Naive B cell (primary cell): Measurements from ENCODE around the gene FOXN3. TPM values are rescaled to one million over a fixed set of nuclear protein-coding genes. Genes with fewer than 3 reads are reported as not detected.

ENCODE experiments used
- ATAC-seq, 2 donors: fragments of 150-1000 bp; cut with Tn5 transposase; 2 replicates each; pipeline ENCODE4 v1.10.0; 2021; ENCODE audit warnings: low read depth in 2 of 2, mild to moderate bottlenecking in 2 of 2, moderate library complexity in 2 of 2
- DNase-seq: peaks from one replicate; pipeline ENCODE4 v3.0.0; 2022
- H3K27ac Mint-ChIP-seq, 6 donors: one replicate each; pipeline ENCODE4 v1.8.0; 2020 to 2022; ENCODE audit warnings: mild to moderate bottlenecking in 6 of 6, mixed read lengths in 6 of 6, moderate library complexity in 5 of 6, inconsistent platforms in 2 of 6
- H3K27me3 Mint-ChIP-seq, 3 donors: one replicate each; pipeline ENCODE4 v1.8.0; 2021 to 2022; ENCODE audit warnings: mixed read lengths in 3 of 3, mild to moderate bottlenecking in 1 of 3
- H3K36me3 Mint-ChIP-seq, 2 donors: one replicate each; pipeline ENCODE4 v1.8.0; 2020 to 2022; ENCODE audit warnings: mixed read lengths in 2 of 2, inconsistent platforms in 1 of 2, mild to moderate bottlenecking in 1 of 2
- H3K4me1 Mint-ChIP-seq, 3 donors: one replicate each; pipeline ENCODE4 v1.8.0; 2020 to 2022; ENCODE audit warnings: mixed read lengths in 3 of 3, inconsistent platforms in 1 of 3, mild to moderate bottlenecking in 1 of 3, moderate library complexity in 1 of 3
- H3K4me3 Mint-ChIP-seq, 8 donors: one replicate each; pipeline ENCODE4 v1.8.0; 2020 to 2022; ENCODE audit warnings: mild to moderate bottlenecking in 8 of 8, mixed read lengths in 8 of 8, moderate library complexity in 8 of 8, inconsistent platforms in 2 of 8
- H3K9me3 Mint-ChIP-seq, 7 donors: one replicate each; pipeline ENCODE4 v1.8.0; 2020 to 2022; ENCODE audit warnings: mixed read lengths in 7 of 7, mild to moderate bottlenecking in 5 of 7, inconsistent platforms in 2 of 7, moderate library complexity in 1 of 7
- polyA plus RNA-seq, 6 donors: library from polyadenylated mRNA; unstranded; fragments of 300-500 nt; fragmentation: Illumina TruSeq; gene quantifications; one replicate each; pipeline ENCODE4 v1.2.3, GENCODE V29; 2021; ENCODE audit warnings: low read depth in 6 of 6

FOXN3 gene
- polyA plus RNA-seq, 6 donors from 2014 or later, result 47.8 to 77.5 (median 58.7) TPM

- Mint-ChIP-seq H3K27ac (peak overlapping the region; percentile 30 to 95 (median 80)), H3K9me3 (peaks cover 0 to 2% (median 0%) of the 10 kb centered on the region in 7 donors), H3K4me3 (peak overlapping the region in 2 of 8 donors; percentile 10 to 23), H3K27me3 (no peaks in the 10 kb centered on the region), H3K4me1 (peaks cover 45 to 83% (median 53%) of the 10 kb centered on the region in 3 donors), H3K36me3 (no peaks in the 10 kb centered on the region)
- DNase-seq, result no peak
- ATAC-seq, result no peak
Observed at GRCh38 chr14:89370781-89371180, 46.3 kb downstream of the FOXN3 start.

GRCh38 chr14:89370381-89370780 is 46.7 kb downstream of the FOXN3 start:
- Mint-ChIP-seq H3K4me1 (peaks cover 48 to 86% (median 55%) of the 10 kb centered on the region in 3 donors), H3K36me3 (no peaks in the 10 kb centered on the region), H3K27me3 (no peaks in the 10 kb centered on the region), H3K27ac (peak overlapping the region; percentile 30 to 95 (median 80)), H3K9me3 (peaks cover 0 to 2% (median 0%) of the 10 kb centered on the region in 7 donors), H3K4me3 (peak overlapping the region in 2 of 8 donors; percentile 9 to 61)
- no peak for DNase-seq
- no peak for ATAC-seq

- H3K4me1 Mint-ChIP-seq, result peaks cover 56 to 86% (median 62%) of the 10 kb centered on the region in 3 donors
- ATAC-seq (no peak), DNase-seq (no peak)
- peaks cover 0 to 2% (median 0%) of the 10 kb centered on the region in 7 donors for H3K9me3 Mint-ChIP-seq
- H3K27me3 Mint-ChIP-seq, result no peaks in the 10 kb centered on the region
- H3K27ac Mint-ChIP-seq, result peak overlapping the region in 5 of 6 donors; percentile 5 to 95 (median 29)
- peak overlapping the region in 1 of 8 donors; percentile 33 for H3K4me3 Mint-ChIP-seq
- no peaks in the 10 kb centered on the region for H3K36me3 Mint-ChIP-seq
Observed at GRCh38 chr14:89369656-89370055, 47.4 kb downstream of the FOXN3 start.

GRCh38 chr14:89368490-89369477 is 48.2 kb downstream of the FOXN3 start:
- Mint-ChIP-seq H3K27me3 (no peaks in the 10 kb centered on the region), H3K4me1 (peaks cover 60 to 88% (median 65%) of the 10 kb centered on the region in 3 donors), H3K4me3 (peak overlapping the region in 1 of 8 donors; percentile 32), H3K27ac (peak overlapping the region; percentile 60 to 95 (median 86)), H3K36me3 (no peaks in the 10 kb centered on the region), H3K9me3 (no peaks in the 10 kb centered on the region)
- no peak for DNase-seq
- no peak for ATAC-seq

GRCh38 chr14:89367779-89368120 is 49.3 kb downstream of the FOXN3 start:
- H3K4me1 Mint-ChIP-seq, result peaks cover 60 to 88% (median 68%) of the 10 kb centered on the region in 3 donors
- peak overlapping the region in 2 of 8 donors; percentile 42 to 51 for H3K4me3 Mint-ChIP-seq
- ATAC-seq (no peak), DNase-seq (no peak)
- H3K9me3 Mint-ChIP-seq, result no peaks in the 10 kb centered on the region
- no peaks in the 10 kb centered on the region for H3K27me3 Mint-ChIP-seq
- H3K36me3 Mint-ChIP-seq, result no peaks in the 10 kb centered on the region
- peak overlapping the region; percentile 53 to 95 (median 82) for H3K27ac Mint-ChIP-seq

GRCh38 chr14:89366864-89367778 is 49.9 kb downstream of the FOXN3 start:
- Mint-ChIP-seq H3K36me3 (no peaks in the 10 kb centered on the region), H3K4me1 (peaks cover 55 to 83% (median 64%) of the 10 kb centered on the region in 3 donors), H3K4me3 (peak overlapping the region in 7 of 8 donors; percentile 20 to 75 (median 61)), H3K9me3 (no peaks in the 10 kb centered on the region), H3K27me3 (no peaks in the 10 kb centered on the region), H3K27ac (peak overlapping the region; percentile 90 to 98 (median 96))
- DNase-seq (no peak), ATAC-seq (no peak)

- peak; percentile 97 to 98 for ATAC-seq
- Mint-ChIP-seq H3K27ac (peak overlapping the region; percentile 93 to 98 (median 96)), H3K36me3 (no peaks in the 10 kb centered on the region), H3K9me3 (no peaks in the 10 kb centered on the region), H3K4me1 (peaks cover 48 to 66% (median 48%) of the 10 kb centered on the region in 3 donors), H3K4me3 (peak overlapping the region; percentile 75 to 90 (median 86)), H3K27me3 (no peaks in the 10 kb centered on the region)
- DNase-seq, result peak; percentile 80
Observed at GRCh38 chr14:89365061-89365801, 51.8 kb downstream of the FOXN3 start.

GRCh38 chr14:89364316-89364715 is 52.7 kb downstream of the FOXN3 start:
- DNase-seq (no peak), ATAC-seq (no peak)
- H3K4me3 Mint-ChIP-seq, result peak overlapping the region; percentile 75 to 90 (median 86)
- no peaks in the 10 kb centered on the region for H3K9me3 Mint-ChIP-seq
- H3K36me3 Mint-ChIP-seq, result peaks cover 0 to 6% of the 10 kb centered on the region in 2 donors
- no peaks in the 10 kb centered on the region for H3K27me3 Mint-ChIP-seq
- H3K4me1 Mint-ChIP-seq, result peaks cover 55 to 73% (median 57%) of the 10 kb centered on the region in 3 donors
- peak overlapping the region; percentile 93 to 98 (median 96) for H3K27ac Mint-ChIP-seq

- Mint-ChIP-seq H3K36me3 (peaks cover 0 to 6% of the 10 kb centered on the region in 2 donors), H3K4me3 (peak overlapping the region in 5 of 8 donors; percentile 26 to 84 (median 69)), H3K27ac (peak overlapping the region; percentile 72 to 97 (median 92)), H3K4me1 (peaks cover 44 to 76% (median 72%) of the 10 kb centered on the region in 3 donors), H3K9me3 (no peaks in the 10 kb centered on the region), H3K27me3 (no peaks in the 10 kb centered on the region)
- DNase-seq (no peak), ATAC-seq (no peak)
Observed at GRCh38 chr14:89360277-89360676, 56.8 kb downstream of the FOXN3 start.

GRCh38 chr14:89359477-89360222 is 57.4 kb downstream of the FOXN3 start:
- Mint-ChIP-seq H3K9me3 (no peaks in the 10 kb centered on the region), H3K4me3 (peak overlapping the region in 7 of 8 donors; percentile 26 to 84 (median 62)), H3K27me3 (no peaks in the 10 kb centered on the region), H3K4me1 (peaks cover 38 to 71% (median 66%) of the 10 kb centered on the region in 3 donors), H3K36me3 (peaks cover 0 to 6% of the 10 kb centered on the region in 2 donors), H3K27ac (peak overlapping the region; percentile 64 to 97 (median 92))
- DNase-seq (no peak), ATAC-seq (peak; percentile 57 to 61)

GRCh38 chr14:89357655-89358297 is 59.3 kb downstream of the FOXN3 start:
- Mint-ChIP-seq H3K36me3 (peaks cover 0 to 6% of the 10 kb centered on the region in 2 donors), H3K27ac (peak overlapping the region in 4 of 6 donors; percentile 5 to 87 (median 75))

More at GRCh38 chr14:89357655-89358297, 59.3 kb downstream of the FOXN3 start:
- ATAC-seq (no peak), DNase-seq (no peak)
- peak overlapping the region in 1 of 8 donors; percentile 36 for H3K4me3 Mint-ChIP-seq
- peaks cover 37 to 68% (median 60%) of the 10 kb centered on the region in 3 donors for H3K4me1 Mint-ChIP-seq
- H3K9me3 Mint-ChIP-seq, result no peaks in the 10 kb centered on the region
- H3K27me3 Mint-ChIP-seq, result no peaks in the 10 kb centered on the region
